GM19025 (cell line): ENCODE measurements around the gene BEND7.
"Not testable (repeated sequence)": the region's sequence is repeated elsewhere in the genome, so short reads cannot be mapped to it uniquely, and the experiment has no call there.

ENCODE experiments used
- ATAC-seq: cut with Tn5 transposase; IDR thresholded peaks from one replicate; pipeline ENCODE4 v1.9.1; 2021; ENCODE audit warnings: mild to moderate bottlenecking, low read depth, moderate library complexity; ENCODE audit not compliant: unreplicated experiment

BEND7 gene

DNA sequence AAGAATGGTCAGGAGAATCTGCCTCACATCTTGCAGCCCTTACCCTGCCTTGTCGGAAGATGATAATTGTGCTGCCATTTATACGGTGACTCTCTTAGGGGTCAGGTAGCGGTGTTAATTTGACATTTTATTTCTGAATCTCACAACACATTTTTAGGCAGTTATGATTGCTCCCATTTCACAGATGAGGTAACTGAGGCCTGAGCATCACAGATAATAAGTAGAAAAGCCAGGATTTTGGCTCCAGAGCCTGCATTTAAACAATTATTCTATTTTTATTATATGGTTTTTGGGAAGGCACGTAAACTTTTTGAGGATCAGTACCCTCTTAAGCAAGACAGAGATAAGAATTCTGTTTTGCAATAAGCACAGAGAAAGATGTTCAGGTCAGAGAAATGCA lies 103.4 kb downstream of the BEND7 start:
- ATAC-seq, result no peak

GRCh38 chr10:13422800-13423199 lies 106.0 kb downstream of the BEND7 start:
- ATAC-seq, result no peak

DNA sequence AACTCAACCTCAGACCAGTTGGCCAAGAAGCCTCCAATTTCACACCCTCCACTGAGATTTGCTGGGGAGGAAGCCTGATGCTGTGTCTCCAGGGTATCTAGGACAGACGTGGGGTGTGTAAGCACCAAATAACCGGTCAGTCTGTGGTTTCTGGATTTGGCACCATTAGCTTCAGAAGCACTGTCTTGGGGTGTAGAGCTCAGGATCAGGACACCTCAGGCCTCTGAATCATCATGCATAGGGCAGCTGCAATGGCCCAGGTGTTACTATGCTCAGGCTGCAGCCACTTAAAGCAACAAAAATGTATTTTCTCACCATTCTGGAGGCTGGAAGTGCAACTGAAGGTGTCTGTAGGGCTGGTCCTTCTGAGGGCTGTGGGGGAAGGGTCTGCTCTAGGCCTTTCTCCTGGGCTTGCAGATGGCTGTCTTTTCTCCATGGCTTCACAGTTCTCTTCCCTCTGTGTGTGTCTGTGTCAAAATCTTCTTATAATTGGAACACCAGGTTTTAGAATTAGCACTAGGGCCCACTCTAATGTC lies 107.4 kb downstream of the BEND7 start:
- no peak for ATAC-seq

DNA sequence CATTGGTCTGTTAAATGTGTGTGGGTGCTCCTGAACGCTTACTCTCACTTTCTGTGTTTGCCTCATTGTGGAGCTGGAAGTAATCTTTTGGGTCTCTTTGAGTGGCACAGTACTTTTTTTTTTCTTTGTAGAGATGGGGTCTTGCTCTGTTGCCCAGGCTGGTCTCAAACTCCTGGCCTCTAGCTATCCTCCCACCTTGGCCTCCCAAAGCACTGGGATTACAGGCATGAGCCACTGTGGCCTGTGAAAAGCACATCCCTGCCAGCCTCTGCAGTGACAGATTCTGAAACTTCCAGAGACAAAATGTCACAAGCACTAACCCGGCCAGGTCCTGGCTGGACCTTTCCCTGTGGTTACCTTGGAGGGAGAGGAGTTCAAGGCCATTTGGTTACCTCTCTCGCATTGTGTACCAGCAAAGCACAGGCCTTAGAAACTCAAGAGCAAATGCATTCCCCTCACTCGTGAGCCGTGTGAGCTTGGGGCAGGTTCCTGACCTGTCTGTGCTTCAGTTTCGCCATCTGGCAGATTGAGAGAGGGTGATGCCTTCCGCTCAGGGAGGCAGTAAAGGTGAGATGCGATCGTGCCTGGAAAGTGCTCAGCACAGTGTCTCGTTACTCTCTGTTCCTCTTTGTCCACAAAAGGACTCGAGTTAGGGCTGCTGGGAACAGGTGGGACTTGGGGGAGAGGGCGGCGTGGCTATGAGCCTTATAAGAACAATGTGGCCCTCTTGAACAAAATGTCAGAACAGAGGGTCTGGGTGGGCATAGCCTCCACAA lies 108.1 kb downstream of the BEND7 start:
- no peak for ATAC-seq

- ATAC-seq, result no peak
These were observed 111.2 kb downstream of the BEND7 start for GRCh38 chr10:13417459-13418126.

GRCh38 chr10:13416760-13417159 lies 112.1 kb downstream of the BEND7 start:
- ATAC-seq, result no peak

- ATAC-seq, result no peak
These were observed 114.0 kb downstream of the BEND7 start for GRCh38 chr10:13414855-13415254.

DNA sequence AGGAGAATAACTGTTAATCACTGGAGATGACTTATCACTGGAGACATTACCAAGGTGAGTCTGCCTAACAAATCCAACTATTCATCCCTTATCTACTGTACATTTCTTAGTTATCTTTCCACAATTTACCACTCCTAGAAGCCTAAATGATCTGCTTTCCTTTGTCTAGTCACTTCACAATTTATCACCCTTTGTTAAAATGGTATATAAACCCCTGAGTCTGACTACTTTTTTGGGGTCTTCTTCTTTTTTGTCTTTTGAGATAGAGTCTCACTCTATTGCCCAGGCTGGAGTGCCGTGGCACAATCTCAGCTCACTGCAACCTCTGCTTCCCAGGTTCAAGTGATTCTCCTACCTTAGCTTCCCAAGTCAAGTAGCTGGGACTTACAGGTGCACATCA lies 114.7 kb downstream of the BEND7 start:
- ATAC-seq, result no peak

DNA sequence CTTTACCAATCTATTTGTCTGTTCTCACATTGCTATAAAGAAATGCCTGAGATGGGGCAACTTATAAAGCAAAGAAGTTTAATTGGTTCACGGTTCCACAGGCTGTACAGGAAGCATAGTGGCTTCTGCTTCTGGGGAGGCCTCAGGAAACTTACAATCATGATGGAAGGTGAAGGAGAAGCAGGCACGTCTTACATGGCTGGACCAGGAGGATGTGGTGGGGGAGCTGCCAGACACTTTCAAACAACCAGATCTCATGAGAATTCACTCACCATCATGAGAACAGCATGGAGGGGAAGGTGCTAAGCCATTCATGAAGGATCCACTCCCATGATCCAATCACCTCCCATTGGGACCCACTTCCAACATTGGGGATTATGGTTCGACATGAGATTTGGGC lies 115.9 kb downstream of the BEND7 start:
- ATAC-seq, result no peak

GRCh38 chr10:13404791-13405190 lies 124.0 kb downstream of the BEND7 start:
- ATAC-seq, result no peak

DNA sequence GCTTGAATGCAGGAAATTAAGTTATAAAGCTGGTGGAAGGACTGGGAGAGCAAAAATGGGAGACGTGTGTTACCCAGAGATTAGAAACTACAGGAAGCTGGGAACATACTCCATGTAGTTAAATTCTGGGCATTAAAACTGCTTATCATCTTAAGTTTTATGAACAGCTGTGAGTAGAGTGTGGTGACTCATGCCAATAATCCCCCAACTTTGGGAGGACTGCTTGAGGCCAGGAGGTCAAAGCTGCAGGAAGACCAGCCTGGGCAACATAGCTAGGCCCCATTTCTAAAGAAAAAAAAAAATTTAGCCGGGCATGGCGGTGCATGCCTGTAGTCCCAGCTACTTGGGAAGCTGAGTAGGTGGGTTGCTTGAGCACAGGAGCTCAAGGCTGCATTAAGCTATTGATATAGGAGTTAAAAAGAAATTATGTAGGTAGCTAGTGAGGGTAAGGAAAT lies 124.5 kb downstream of the BEND7 start:
- no peak for ATAC-seq

GRCh38 chr10:13403426-13403825 lies 125.4 kb downstream of the BEND7 start:
- not testable (repeated sequence) for ATAC-seq

DNA sequence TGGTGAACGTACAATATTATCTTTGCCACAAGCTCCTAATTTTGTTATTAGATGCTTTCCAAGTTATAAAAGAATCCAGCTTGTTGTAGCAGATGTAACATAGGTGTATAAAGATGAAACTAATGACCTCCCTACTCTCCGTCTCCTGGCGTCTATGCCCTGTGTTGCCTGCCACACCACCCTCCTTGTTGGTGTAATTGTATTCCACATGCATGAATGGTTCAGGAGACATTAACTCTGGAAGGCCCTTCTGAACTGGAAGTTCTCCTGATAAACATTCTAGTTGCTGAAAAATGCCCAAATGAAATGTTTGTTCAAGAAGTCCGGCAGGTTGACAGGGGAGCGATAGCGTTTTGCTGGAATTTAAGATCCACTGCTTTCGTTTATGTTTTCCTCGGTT lies 126.8 kb downstream of the BEND7 start:
- ATAC-seq, result no peak

DNA sequence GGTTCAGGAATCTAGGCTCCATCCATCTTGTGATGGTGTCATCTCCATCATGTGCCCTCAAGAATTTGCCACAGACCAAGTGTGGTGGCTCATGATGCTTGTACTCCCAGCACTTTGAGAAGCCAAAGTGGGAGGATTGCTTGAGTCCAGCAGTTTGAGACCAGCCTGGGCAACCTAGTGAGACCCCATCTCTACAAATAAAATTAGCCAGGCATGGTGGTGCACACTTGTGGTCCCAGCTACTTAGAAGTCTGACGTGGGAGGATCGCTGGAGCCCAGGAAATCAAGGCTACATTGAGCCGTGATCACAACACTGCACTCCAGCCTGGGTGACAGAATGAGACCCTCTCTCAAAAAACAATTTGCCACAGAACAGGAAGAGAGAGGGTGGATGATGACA lies 127.7 kb downstream of the BEND7 start:
- ATAC-seq, result no peak

DNA sequence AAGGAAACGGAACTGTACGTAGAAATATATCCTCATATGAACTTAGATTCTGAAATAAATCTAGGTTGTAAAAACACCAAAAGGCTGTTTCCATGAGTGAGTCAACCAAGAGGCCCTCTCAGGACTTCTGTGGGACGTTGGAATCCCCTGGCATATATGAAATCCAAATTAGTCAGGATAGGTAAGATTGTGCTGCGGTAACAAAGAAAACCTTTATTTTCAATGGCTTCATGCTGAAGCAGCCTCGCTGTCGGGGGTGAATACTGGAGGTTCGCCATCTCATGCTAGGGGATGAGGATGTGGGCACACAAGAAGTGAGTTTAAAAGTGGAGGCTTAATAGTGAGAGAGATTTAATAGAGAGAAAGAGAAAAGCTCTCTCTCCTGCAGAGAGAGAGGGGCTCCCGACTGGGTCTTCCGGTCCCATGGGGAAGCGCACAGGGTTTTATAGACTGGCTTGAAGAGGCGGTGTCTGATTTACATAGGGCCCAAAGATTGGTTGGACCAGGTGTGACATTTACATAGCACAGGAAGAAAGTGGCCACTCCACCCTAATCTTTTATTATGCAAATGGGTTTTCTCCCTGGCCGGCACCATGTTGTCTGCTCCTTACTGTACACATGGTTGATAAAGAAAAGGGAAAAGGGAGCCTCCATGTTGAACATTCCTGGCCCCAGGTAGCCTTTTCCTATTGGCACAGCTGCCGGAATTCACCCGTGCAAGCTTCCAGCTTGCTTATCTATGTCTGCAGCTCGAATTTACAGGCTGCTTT lies 128.4 kb downstream of the BEND7 start:
- no peak for ATAC-seq

DNA sequence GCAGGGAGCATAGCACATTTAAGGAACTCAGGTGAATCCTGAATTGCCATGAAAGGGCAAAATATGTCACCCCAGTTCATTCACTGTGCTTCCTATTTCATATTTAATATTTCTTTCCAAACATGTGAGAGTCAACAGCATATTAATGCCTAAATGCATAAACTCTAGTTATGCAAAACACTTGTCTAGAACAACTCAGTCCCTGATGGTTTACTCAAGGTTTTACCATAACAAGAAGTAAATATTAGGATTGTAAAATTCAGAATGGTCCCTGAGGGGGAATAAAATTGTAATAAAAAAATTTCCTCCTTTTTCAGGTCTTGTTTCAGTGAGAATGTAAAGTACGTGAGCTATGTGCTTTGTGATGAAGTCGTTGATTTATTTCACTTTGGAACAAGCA lies 129.1 kb downstream of the BEND7 start:
- no peak for ATAC-seq

- no peak for ATAC-seq
These were observed 129.6 kb downstream of the BEND7 start for GRCh38 chr10:13399236-13399635.

- no peak for ATAC-seq
These were observed 131.8 kb downstream of the BEND7 start for GRCh38 chr10:13397052-13397451.

- no peak for ATAC-seq
These were observed 132.4 kb downstream of the BEND7 start for GRCh38 chr10:13396369-13396768.

GRCh38 chr10:13395540-13395939 lies 133.3 kb downstream of the BEND7 start:
- no peak for ATAC-seq

- no peak for ATAC-seq
These were observed 135.2 kb downstream of the BEND7 start for GRCh38 chr10:13393640-13394039.
